GM23248 (cell line): ENCODE measurements around the gene ZNF639. TPM values are rescaled to one million over a fixed set of nuclear protein-coding genes. Genes with fewer than 3 reads are reported as not detected.

Experiments used
- DNase-seq: peaks from one replicate; pipeline ENCODE4 v3.0.0-alpha.2; 2015
- H2AFZ ChIP-seq: fragments of 200-600 bp; sonication (generic); 2 replicates; pipeline ENCODE4 v1.6.1; 2016; ENCODE audit warnings: antibody characterized with exemption
- H3F3A ChIP-seq: fragments of 200-600 bp; sonication (generic); 2 replicates; pipeline ENCODE4 v1.6.1; 2016; ENCODE audit warnings: mild to moderate bottlenecking, antibody characterized with exemption, mixed run types; ENCODE audit not compliant: insufficient read depth
- H3K27ac ChIP-seq: fragments of 200-600 bp; sonication (generic); 2 replicates; pipeline ENCODE4 v1.5.1; 2016; ENCODE audit warnings: mild to moderate bottlenecking
- H3K27me3 ChIP-seq: fragments of 200-600 bp; sonication (generic); replicated peaks from 2 replicates; pipeline ENCODE4 v1.6.1; 2016; ENCODE audit warnings: mild to moderate bottlenecking; ENCODE audit not compliant: insufficient read depth
- H3K36me3 ChIP-seq: fragments of 200-600 bp; sonication (generic); 2 replicates; pipeline ENCODE4 v1.6.1; 2016; ENCODE audit warnings: low read depth, mild to moderate bottlenecking
- H3K4me1 ChIP-seq: fragments of 200-600 bp; sonication (generic); 2 replicates; pipeline ENCODE4 v1.6.1; 2016; ENCODE audit warnings: mild to moderate bottlenecking; ENCODE audit not compliant: insufficient read depth
- H3K4me2 ChIP-seq: fragments of 200-600 bp; sonication (generic); one replicate; pipeline ENCODE4 v1.6.1; 2016; ENCODE audit warnings: mild to moderate bottlenecking; ENCODE audit not compliant: unreplicated experiment
- H3K4me3 ChIP-seq: fragments of 200-600 bp; sonication (generic); 2 replicates; pipeline ENCODE4 v1.5.1; 2016; ENCODE audit warnings: mild to moderate bottlenecking
- H3K79me2 ChIP-seq: fragments of 200-600 bp; sonication (generic); 2 replicates; pipeline ENCODE4 v1.6.1; 2016; ENCODE audit warnings: mild to moderate bottlenecking; ENCODE audit not compliant: insufficient read depth
- H3K9ac ChIP-seq: fragments of 200-600 bp; sonication (generic); 2 replicates; pipeline ENCODE4 v1.6.1; 2016; ENCODE audit warnings: mild to moderate bottlenecking
- H3K9me2 ChIP-seq: fragments of 200-600 bp; sonication (generic); 2 replicates; pipeline ENCODE4 v1.6.1; 2016; ENCODE audit warnings: mixed run types, mild to moderate bottlenecking, moderate library complexity; ENCODE audit not compliant: insufficient read depth
- H3K9me3 ChIP-seq: fragments of 200-600 bp; sonication (generic); one replicate; pipeline ENCODE4 v1.6.1; 2017; ENCODE audit warnings: low read depth
- H4K20me1 ChIP-seq: fragments of 200-600 bp; sonication (generic); 2 replicates; pipeline ENCODE4 v1.6.0; 2016; ENCODE audit not compliant: insufficient read depth
- EZH2 ChIP-seq: fragments of 200-600 bp; sonication (generic); IDR thresholded peaks from 2 replicates; pipeline ENCODE4 v1.6.1; 2018; ENCODE audit warnings: antibody characterized with exemption, mild to moderate bottlenecking; ENCODE audit not compliant: insufficient read depth, poor library complexity, severe bottlenecking
- EZH2phosphoT487 ChIP-seq: fragments of 200-600 bp; sonication (generic); IDR thresholded peaks from 2 replicates; pipeline ENCODE4 v1.6.1; 2018; ENCODE audit warnings: antibody characterized with exemption, moderate library complexity, mild to moderate bottlenecking, low read depth; ENCODE audit not compliant: insufficient read depth
- WGBS, 2 experiments: methylation state at CpG; one replicate each; pipeline ENCODE4 v1.1.6; 2015 to 2017; ENCODE audit warnings: low lambda C conversion rate in 2 of 2, low coverage in 1 of 2; ENCODE audit errors: missing lambda C conversion rate in 2 of 2; 5-methylcytosine and 5-hydroxymethylcytosine counted together
- in situ Hi-C: fragments of 300-500 bp; cut with MboI; formaldehyde crosslinking; loops from 2 replicates; pipeline ENCODE4 v1.15.0; 2020
- polyA plus RNA-seq: library from polyadenylated mRNA; unstranded; fragments of >200 nt; fragmentation: Nextera tagmentation; extraction: Ambion mirVana; gene quantifications from 2 replicates; pipeline ENCODE4 v1.2.1, GENCODE V29; 2016
- total RNA-seq: library from RNA; depleted of rRNA; stranded (reverse); fragments of >200 nt; shearing (Covaris generic); gene quantifications from 2 replicates; pipeline ENCODE4 v1.2.3, GENCODE V29; 2014

ZNF639 gene
- total and polyA plus RNA-seq, 2 experiments from 2014 or later: 27.9 to 68.0 TPM

- no peaks in the 10 kb centered on the region for H3K9me2 ChIP-seq
- H3K36me3 ChIP-seq: peaks cover 52% of the 10 kb centered on the region
- H3K79me2 ChIP-seq: no peaks in the 10 kb centered on the region; the same call in 1 of the 2 replicates
- no peaks in the 10 kb centered on the region for H3K27me3 ChIP-seq
- no peak overlapping the region for H3K9ac ChIP-seq
- H3K4me1 ChIP-seq: no peaks in the 10 kb centered on the region
- no peak overlapping the region for H3K27ac ChIP-seq
- H2AFZ ChIP-seq: no peak overlapping the region
- in situ Hi-C loops: no loop called here
- no peak overlapping the region for H3K4me2 ChIP-seq
- no peaks in the 10 kb centered on the region for H3F3A ChIP-seq
- H4K20me1 ChIP-seq: no peaks in the 10 kb centered on the region
- WGBS, 2 experiments: 90 to 97% methylated on average over 5 of the region's 5 CpGs
- TF ChIP-seq EZH2phosphoT487 (no peak), EZH2 (no peak)
- no peak overlapping the region for H3K4me3 ChIP-seq
- DNase-seq: no peak
- no peaks in the 10 kb centered on the region for H3K9me3 ChIP-seq
Measured at GRCh38 chr3:179363332-179363731, 40.5 kb downstream of the ZNF639 start.

GRCh38 chr3:179369621-179370020, 46.8 kb downstream of the ZNF639 start:
- in situ Hi-C loops: no loop called here
- Histone ChIP-seq H4K20me1 (no peaks in the 10 kb centered on the region), H3K4me1 (no peaks in the 10 kb centered on the region), H3K27ac (no peak overlapping the region), H3K9me3 (no peaks in the 10 kb centered on the region), H3K36me3 (peaks cover 28% of the 10 kb centered on the region), H3K4me2 (no peak overlapping the region), H3K9ac (no peak overlapping the region), H3K27me3 (no peaks in the 10 kb centered on the region), H3K79me2 (no peaks in the 10 kb centered on the region), H3K9me2 (no peaks in the 10 kb centered on the region), H3F3A (no peaks in the 10 kb centered on the region), H2AFZ (no peak overlapping the region), H3K4me3 (no peak overlapping the region)
- TF ChIP-seq EZH2 (no peak), EZH2phosphoT487 (no peak)
- WGBS, 2 experiments: 97 to 100% methylated on average over 1 of the region's 1 CpG
- DNase-seq: no peak

- Histone ChIP-seq H3K79me2 (no peaks in the 10 kb centered on the region), H3K9me2 (no peaks in the 10 kb centered on the region), H4K20me1 (no peaks in the 10 kb centered on the region), H3K9ac (no peak overlapping the region), H3K4me1 (no peaks in the 10 kb centered on the region), H3K27ac (no peak overlapping the region), H3K36me3 (peaks cover 40% of the 10 kb centered on the region), H3K27me3 (no peaks in the 10 kb centered on the region), H3K4me3 (no peak overlapping the region), H3F3A (no peaks in the 10 kb centered on the region), H2AFZ (no peak overlapping the region), H3K9me3 (no peaks in the 10 kb centered on the region), H3K4me2 (no peak overlapping the region)
- TF ChIP-seq EZH2phosphoT487 (no peak), EZH2 (no peak)
- WGBS, 2 experiments: 95 to 96% methylated on average over 6 of the region's 6 CpGs
- in situ Hi-C loops: no loop called here
- DNase-seq: no peak
Measured at GRCh38 chr3:179373938-179374337, 51.1 kb downstream of the ZNF639 start.

GRCh38 chr3:179375091-179375999, 52.5 kb downstream of the ZNF639 start:
- peaks cover 52% of the 10 kb centered on the region for H3K36me3 ChIP-seq
- H3K4me2 ChIP-seq: no peak overlapping the region
- H4K20me1 ChIP-seq: no peaks in the 10 kb centered on the region
- in situ Hi-C loops: no loop called here
- 93 to 94% methylated on average over 12 of the region's 12 CpGs for whole genome bisulfite sequencing, 2 experiments
- no peaks in the 10 kb centered on the region for H3K9me2 ChIP-seq
- H3K27me3 ChIP-seq: no peaks in the 10 kb centered on the region
- 0 out of 2 replicates have a peak, but pooled peaks cover 6% of the 10 kb centered on the region for H3F3A ChIP-seq
- no peak overlapping the region for H3K4me3 ChIP-seq
- no peak overlapping the region for H3K27ac ChIP-seq
- H3K4me1 ChIP-seq: no peaks in the 10 kb centered on the region
- DNase-seq: no peak
- TF ChIP-seq EZH2phosphoT487 (no peak), EZH2 (no peak)
- no peaks in the 10 kb centered on the region for H3K79me2 ChIP-seq
- H3K9me3 ChIP-seq: no peaks in the 10 kb centered on the region
- no peak overlapping the region for H3K9ac ChIP-seq
- no peak overlapping the region for H2AFZ ChIP-seq
